Suppressor macrophage (primary cell): Measurements from ENCODE around the gene OR2V1.
A peak's percentile ranks its signal among the peaks of the same experiment; 100 is the strongest.
"Not testable (repeated sequence)": the region's sequence is repeated elsewhere in the genome, so short reads cannot be mapped to it uniquely, and the experiment has no call there.

ENCODE experiments used
- DNase-seq, 4 experiments: peaks; one replicate each; pipeline ENCODE4 v3.0.0-alpha.2; 2020 to 2022

The OR2V1 gene

DNA sequence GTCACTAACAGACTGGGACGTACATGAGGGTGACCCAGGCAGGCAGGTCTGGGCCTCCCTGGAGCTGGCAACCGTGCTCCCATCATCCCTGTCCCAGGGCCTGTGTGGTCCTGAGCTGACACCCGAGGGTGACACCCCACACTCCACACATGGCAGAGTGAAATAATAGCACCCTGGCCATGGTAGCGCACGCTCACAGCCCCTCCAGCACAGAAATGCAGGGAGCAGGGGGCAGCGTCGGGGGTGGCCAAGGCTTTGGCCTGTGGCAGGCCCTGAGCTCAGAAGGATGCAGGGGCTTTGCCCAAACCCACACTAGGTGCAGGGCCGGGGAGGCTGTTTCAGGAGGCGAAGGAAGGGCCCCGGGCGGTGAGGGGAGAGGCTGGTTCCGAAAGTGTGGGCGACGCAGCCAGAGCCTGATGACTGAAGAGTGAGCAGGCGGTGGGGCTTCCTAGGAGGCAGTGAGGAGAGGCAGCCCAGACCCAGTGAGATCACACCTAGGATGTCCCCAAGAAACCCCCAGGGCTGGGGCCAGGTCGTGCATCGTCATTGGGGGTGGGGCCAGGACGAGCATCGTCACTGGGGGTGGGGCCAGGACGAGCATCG, 29.3 kb upstream of the OR2V1 start:
- DNase-seq: no peak

DNA sequence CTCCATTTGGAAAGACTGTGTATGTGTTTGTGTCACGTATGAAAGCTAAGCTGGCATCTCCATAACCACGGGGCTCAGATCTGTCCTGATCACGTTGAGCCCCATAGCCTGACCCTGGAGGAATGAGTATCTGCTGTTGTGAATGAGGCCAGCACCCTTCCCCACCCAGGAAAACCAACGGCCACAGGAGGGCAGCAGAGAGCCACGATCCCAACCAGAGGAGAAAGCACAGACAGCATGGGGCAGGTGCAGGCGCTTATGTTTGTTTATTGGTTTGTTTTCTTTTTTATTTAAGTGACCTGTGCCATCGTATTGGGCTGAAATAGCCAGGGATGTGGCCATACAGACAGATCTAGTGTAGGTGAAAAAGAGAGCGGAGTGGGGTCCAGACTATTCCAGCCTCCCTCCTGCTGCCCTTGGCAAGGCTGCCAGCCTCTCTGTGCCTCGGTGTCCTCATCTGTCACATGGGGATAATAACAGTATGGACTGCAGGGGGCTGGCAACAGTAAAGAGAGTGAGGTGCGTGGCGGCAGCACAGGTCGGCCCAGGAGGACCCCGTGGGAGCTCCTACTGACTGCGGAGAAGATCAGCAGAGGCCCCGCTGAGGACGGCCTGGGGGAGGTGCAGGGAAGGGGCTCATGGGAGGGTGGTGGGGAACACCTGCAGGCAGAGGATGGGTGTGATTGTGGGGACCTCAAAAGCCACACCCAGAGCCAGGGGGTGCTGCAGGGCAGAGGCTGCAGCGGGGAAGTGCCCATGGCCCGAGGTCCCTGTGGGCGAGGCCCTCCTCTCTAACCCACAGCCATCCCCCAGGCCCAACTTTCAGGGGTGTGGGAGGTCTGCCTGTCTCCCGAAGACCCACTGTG, 28.6 kb upstream of the OR2V1 start:
- DNase-seq: peak; percentile 80 to 91 (median 90)

DNA sequence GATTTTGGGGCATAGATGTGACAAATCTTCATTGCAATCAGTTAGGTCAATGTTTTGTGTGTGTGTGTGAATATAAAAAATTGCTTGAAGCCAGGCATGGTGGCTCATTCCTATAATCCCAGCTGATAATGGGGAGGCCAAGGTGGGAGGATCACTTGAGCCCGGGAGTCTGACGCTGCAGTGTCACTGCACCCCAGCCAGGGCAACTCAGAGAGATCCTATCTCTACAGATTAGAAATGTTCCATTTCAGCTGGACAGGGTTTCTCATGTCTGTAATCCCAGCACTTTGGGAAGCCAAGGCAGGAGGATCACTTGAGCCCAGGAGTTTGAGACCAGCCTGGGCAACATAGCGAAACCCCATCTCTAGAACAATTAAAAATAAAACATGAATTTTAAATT, 27.9 kb upstream of the OR2V1 start:
- DNase-seq: no peak

DNA sequence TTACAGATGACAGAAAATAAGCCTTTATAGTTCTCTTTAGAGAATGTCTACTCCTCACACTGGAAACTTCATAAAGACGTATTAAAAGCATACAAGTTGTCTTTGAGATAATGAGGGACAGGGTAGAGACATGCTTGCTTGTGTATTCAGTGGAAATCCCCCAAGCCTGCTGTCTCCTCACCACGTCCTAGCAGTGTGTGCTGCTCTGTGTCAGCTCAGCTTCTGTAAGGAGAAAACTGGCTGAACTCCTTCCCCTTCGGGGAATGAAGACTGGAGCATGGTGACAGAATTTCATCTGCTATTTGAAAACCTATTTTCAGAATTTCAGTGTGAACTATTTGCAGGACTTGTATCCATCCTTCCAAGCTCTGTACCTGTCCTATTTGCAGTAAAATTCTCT, 25.8 kb upstream of the OR2V1 start:
- no peak for DNase-seq

DNA sequence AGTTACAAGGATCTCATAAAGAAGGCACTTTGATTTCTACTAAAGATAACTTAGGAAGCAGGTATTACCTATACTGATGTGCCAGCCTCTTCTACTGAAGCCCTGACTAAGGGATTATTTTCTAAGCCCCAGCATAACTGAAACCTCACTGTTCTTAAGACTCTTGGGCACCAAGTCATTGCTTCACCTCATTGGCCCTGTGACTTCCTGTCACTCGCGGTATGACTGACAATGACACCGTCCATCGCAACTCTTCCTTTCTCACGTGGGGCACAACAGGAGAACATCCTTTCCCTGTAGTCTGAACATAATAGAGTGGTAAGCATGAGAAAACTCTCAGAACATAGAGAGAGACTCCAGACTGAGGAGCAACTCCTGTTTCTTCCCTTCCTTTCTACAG, 22.8 kb upstream of the OR2V1 start:
- peak; percentile 15 to 37 (median 24) for DNase-seq

DNA sequence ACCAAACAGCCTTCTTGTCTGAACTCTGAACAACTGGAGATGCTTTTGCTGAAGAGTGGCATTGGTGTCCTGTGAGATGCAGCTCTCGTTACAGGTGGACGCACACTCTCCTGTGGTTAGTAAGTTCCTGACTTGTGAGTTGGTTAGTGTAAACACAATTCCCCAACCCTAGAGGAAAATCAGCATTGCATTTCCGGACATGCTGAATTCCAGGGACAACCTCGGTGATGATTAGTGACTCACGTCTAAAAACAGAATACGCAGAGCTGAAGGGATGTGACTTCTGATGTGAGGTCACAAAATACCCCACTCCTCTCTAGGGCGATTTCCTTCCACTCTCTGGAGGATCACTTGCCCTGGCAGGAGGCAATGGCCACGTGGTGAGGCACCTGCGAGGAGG, 21.4 kb upstream of the OR2V1 start:
- no peak for DNase-seq

DNA sequence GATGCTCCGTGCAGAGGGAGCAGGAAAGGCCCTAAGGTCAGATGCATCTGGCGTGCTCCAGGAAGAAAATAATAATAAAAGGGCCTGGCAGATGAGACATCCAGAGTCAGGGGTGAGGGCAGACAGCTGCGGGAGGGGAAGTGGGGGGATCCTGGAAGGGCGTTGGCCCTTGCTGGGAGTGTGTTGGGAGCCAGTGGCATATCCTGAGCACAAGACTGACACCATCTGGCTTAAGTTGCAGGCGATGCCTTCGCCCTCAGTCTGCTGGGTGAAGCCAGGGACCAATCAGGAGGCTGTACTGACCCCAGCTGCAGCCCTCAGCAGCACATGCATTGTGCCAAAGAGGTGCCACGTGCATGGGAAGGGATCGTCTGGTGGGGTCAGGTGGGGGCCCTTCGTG, 20.2 kb upstream of the OR2V1 start:
- no peak for DNase-seq

DNA sequence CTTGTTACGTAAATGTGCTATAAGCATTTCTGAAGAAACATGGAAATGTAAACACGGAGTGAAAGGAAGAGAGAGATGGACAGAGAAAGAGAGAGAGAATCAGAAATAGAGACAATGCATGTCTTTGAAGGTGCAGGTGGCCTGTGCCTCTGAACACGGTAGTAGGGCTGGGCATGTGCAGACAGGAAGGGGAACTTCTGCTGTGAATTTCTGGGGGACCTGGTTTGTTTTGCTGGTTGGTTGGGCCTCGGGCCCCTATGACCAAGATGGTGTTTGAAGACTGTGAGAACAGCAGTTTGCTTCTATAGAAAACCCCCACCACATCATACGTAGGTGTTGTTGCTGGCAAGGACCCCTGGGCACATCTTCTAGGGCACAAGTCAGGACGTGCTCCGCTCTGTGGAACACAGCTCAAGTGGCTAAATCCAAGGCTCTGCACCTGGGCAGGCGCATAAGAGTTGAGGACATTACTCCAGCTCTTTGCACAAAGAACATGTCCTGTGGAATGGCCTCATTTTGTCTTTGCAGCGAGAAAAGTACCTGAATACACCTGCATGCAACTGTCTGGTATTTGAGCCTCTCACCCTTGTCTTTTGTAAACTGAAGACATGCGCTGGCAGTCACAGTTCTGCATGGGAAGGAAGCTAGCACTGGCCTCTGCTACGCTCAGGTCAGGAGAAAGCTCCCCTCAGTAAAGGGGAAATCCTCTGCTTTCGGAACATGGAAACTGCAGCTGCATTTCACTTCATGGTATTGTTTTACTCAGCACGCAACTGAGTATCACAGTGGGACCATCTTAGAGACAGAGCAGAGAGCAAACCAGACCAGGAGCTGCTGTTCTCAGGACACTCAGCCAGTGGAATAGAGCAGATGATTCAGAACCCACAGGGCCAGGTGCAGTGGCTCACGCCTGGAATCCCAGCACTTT, 19.1 kb upstream of the OR2V1 start:
- DNase-seq: no peak

DNA sequence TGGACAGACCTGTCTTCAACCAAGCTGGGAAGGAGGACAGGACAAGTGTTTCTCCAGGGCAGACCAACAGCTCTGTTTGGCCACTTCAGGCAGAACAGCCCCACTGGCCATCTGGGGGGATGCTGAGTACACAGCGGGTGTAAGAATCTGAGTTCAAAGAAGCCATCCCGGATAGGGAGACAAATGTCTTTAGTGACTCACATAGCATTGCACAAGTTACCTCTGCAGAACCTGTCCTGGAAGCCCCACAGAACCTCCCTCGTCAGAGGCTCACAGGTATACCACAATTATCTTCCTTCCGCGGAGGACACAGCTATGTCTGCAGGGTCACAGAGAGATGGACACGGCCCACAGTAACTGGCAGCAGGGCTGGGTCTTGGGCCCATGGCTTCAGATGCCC, 18.4 kb upstream of the OR2V1 start:
- no peak for DNase-seq

DNA sequence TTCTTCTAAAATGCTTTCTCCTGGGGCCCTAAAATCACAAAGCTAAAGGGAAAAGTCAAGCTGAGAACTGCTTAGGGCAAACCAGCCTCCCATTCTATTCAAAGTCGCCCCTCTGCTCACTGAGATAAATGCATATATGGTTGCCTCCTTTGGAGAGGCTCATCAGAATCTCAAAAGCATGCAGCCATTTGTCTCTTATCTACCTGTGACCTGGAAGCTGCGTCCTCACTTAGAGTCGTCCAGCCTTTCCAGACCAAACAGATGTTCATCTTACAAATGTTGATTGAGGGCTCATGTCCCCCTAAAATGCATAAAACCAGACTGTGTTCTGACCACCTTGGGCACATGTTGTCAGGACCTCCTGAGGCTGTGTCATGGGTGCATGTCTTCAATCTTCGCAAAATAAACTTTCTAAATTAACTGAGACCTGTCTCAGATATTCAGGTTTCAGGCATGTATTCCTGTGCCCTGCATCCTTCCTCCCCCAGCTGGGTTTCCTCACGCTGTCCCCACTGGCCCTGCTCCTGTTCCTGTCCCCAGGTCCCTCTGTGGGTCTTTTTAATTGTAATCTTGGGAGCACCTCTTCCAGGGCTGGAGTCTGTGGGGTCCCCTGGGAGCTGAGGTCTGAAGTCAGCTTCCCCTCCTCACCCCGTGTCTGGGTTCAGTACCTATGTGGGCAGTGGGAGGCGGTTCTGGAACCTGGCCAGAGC, 16.1 kb upstream of the OR2V1 start, which contains the start of gene OR2V2:
OR2V2 (plus strand) TSS at position 660 of the 710 bp plus-strand sequence. CDS start 7,357 bp downstream, outside the sequence.
- not testable (repeated sequence) for DNase-seq

DNA sequence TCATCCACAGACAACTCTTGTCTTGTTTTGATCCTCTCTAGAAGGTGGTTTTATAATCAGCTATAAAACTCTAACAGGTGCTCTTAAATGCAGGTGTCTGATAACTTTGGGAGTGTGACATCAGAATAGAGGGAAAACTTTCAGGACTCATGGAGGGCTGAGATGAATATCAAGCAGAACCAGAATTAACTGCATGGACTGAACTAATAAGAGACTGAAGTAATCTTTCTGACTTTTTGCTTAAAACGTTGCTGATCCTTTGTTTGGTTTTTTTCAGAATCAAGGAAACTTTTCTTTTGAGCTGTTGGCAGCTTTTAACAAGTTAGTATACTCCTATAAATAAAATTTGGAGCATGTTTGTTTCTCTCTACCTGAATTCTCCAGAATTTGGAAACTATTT, 14.2 kb upstream of the OR2V1 start:
- DNase-seq: no peak

DNA sequence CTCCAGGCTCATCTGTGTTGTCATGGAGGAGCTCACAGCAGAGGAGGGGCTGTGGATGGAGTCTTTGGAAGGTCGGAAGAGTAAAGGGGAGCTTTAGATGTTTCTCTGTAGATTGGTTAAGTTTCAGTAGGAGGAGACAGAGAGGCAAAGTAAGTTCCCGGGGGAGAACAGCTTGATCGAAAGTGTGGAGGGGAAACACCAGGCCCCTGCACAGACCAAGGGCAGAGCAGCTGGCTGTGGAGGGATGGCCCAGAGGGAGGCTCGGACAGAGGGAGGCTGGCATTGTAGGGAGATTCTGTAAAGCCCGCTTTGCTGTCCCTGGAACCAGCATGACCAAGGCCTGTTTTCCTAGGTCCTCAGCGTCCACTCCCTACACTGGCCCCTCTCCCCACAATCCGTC, 11.1 kb upstream of the OR2V1 start:
- no peak for DNase-seq

DNA sequence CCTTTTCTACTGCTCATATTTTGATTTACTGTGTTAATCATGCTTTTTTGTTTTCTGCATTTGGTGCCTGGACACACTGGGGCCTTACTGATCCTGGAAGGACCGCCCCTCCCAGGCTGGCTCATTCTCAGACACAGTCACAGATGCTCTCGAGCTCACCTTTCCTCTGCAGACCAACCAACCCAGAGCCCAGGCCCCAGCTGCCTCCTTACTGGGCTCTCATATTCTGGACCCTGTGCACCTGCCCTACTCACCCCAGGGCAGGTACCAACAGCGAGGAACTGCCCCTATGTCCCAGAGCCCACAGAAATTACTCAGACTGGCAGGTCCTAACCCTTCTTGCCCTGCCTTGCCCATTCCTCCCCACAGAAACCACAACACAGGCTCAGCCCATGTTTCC, 9.8 kb upstream of the OR2V1 start:
- no peak for DNase-seq

DNA sequence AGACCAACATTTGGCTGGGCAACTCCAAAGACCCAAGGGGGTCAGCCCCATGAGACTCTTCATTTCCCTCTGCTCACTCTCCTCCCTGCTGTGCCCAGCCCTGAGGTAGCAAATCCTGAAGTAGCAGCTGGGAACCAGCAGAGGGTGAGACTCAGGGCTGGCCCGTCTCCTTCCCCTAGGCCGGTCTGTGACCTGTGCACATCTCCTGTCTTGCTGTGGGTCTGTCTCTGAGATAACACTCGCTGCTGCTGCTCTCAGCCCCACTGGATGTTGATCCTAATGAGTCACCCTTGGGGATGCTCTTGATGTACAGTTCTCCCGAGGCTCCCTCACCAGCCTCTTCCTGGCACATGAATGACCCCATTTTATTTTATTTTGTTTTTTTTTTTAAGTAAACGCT, 7.3 kb upstream of the OR2V1 start:
- no peak for DNase-seq

DNA sequence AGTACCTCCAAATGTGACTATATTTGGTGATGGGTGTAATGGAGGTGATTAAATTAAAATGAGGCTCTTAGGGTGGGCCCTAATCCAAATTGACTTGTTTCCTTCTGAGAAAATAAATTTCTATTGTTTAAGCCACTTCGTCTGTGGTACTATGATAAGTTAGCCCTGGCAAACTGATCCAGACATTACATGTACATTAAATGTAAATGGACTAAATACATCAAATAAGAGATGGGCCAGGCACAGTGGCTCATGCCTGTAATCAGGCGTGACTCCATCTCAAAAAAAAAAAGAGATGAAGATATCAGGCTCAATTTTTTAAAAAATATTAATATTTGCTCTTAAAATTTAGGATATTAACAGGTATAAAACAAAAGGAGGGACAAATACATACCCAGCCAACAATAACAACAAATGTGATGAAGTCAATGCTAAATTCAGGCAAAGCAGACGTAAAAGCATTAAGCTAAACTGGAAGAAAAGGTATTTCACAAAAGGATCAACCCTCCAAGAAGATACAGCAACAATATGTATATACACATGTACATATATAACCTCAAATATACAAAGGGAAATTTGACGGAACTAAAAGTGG, 5.5 kb upstream of the OR2V1 start:
- DNase-seq: no peak

DNA sequence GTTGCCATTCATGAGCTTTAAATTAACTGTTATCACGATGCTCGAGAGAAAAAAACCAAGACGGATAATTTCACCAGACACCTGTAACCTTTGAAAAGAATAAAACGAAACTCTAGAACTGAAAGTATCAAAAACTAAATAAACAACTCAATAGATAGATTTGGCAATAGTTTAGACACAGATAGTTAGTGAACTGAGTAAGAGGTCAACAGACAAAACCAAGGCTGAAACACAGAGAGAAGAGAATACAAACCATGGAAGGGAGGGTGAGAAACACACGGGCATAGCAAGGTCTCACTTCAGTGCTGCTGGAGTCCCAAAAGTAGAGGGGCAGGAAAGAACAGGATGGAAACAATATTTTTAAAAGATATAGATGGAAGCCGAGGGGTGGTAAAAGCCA, 3.3 kb upstream of the OR2V1 start:
- DNase-seq: no peak

DNA sequence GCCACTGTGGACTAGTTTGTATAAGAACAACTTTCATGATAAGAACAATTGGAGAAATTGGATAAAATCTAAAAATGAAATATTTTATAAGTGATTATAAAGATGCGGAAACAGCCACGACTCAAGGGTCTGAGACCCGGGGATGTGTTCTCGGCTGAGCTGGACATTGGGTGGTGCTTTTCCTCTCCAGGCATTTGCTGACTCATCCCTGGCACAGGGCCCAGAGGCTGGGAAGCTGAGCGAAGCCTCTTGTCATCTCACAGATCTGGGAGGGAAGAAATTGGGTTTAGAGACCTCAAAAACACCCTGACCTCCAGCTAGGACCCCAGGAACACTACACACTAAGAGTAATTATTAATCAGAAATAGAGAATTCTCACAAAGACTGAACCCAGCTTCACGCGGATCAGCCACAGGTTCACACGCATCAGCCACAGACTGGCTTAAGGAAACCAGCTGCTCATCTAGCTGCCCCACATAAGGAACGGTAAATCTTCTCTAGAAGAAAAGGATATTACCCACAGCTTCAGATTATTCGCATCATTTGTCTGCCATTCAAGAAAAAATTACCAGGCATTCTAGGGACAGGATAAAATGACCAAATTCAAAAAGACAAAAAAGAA, 2.8 kb upstream of the OR2V1 start:
- peak; percentile 6 to 53 (median 40) for DNase-seq

DNA sequence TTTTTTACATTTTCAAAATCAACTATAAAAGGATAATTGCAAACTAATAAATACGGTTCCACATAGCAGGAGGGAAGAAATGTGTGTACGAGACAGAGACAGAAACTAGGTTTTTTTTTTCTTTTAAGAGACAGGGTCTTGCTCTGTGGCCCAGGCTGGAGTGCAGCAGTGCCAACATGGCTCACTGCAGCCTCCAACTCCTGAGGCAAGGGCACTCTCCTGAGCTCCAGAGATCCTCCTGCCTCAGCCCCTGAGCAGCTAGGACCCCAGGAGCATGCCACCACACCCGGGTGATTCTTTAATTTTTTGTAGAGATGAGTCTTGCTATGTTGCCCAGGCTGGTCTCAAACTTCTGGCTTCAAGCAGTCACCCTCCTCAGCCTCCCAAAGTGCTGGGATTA, 2.1 kb upstream of the OR2V1 start:
- no peak for DNase-seq

DNA sequence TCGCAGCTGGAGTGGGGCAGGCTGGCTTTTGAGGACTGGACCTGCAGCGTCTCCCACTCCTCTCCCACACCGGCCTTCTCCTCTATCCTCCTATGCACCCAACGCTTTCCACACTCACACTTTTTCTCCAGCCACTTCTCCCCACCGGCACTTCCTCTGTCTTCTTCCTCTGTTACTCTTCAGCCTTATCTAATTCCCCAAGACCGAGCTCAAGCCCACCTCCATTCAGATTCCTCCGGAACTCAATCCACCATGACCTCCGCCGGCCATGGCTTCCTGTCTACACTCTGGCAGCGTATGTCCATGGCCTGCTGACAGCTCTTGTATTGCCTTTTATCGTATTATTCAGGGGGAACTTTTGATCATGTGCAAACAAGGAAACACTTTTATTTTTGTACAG, 545 bp upstream of the OR2V1 start:
- no peak for DNase-seq

DNA sequence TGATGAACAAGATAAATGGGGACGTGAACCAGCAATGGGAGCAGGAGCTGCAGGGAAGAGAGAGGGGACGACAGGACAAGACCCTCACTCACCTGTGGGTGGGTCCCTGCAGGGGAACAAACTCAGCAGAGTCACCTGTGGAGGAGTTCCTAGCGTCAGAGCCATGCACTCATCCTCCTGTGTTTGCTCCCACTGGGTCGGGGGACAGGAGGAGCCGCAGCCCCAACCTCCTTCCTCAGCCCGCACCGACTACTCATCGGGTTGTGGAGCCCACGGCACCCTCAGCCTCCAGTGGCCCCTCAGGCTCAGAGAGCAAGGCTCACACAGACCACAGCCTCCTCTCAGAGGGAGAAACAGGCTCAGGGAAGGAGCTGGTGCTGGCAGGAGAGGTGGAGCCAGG, 888 bp downstream of the OR2V1 start:
- not testable (repeated sequence) for DNase-seq

DNA sequence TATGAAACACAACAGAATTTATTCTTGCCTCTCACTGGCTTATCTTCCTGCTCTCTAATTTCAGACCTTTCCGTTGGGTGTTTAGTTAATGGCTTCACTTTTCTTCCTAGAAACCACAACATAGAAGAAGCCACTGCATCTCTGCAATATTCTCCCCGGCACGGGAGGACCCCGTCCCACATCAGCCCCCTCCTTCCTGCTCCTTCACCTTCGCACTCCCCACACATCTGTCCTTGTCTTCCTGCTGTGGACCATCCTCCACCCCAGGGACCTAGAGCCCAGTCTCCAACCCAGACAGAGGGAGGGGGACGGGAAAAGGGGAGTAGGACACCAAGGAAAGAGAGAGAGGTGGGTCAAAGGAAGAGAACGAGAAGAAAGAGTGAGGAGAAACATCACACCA, 1.4 kb downstream of the OR2V1 start:
- DNase-seq: no peak
